DOHH2 (cell line): ENCODE data around the gene GPR89B.
A peak's percentile ranks its signal among the peaks of the same experiment; 100 is the strongest.

Experiments used
- H3F3A ChIP-seq: fragments of 200-600 bp; sonication (generic), shearing (Covaris generic); 2 replicates; pipeline ENCODE4 v1.6.0; 2016; ENCODE audit warnings: antibody characterized with exemption, mild to moderate bottlenecking; ENCODE audit not compliant: control insufficient read depth, insufficient read depth
- H3K27ac ChIP-seq: fragments of 200-600 bp; sonication (generic); 2 replicates; pipeline ENCODE4 v1.5.1; 2014; ENCODE audit warnings: low read depth, mild to moderate bottlenecking, low read length, moderate library complexity
- H3K27me3 ChIP-seq: fragments of 200-600 bp; sonication (generic); 2 replicates; pipeline ENCODE4 v1.6.1; 2014; ENCODE audit warnings: mild to moderate bottlenecking, low read length, mixed read lengths; ENCODE audit not compliant: control insufficient read depth
- H3K36me3 ChIP-seq: fragments of 200-600 bp; sonication (generic); 2 replicates; pipeline ENCODE4 v1.6.1; 2014; ENCODE audit warnings: mild to moderate bottlenecking, low read length, moderate library complexity, mixed read lengths; ENCODE audit not compliant: control insufficient read depth
- H3K4me1 ChIP-seq: fragments of 200-600 bp; sonication (generic); 2 replicates; pipeline ENCODE4 v1.6.1; 2014; ENCODE audit warnings: mild to moderate bottlenecking, low read length, mixed read lengths; ENCODE audit not compliant: control insufficient read depth
- H3K4me2 ChIP-seq: fragments of 200-600 bp; sonication (generic); 2 replicates; pipeline ENCODE4 v1.6.0; 2014; ENCODE audit warnings: mild to moderate bottlenecking, low read length, moderate library complexity
- H3K4me3 ChIP-seq: fragments of 200-600 bp; sonication (generic); 2 replicates; pipeline ENCODE4 v1.5.1; 2014; ENCODE audit warnings: mild to moderate bottlenecking, low read length, mixed read lengths
- H3K79me2 ChIP-seq: fragments of 200-600 bp; sonication (generic); 2 replicates; pipeline ENCODE4 v1.6.1; 2014; ENCODE audit warnings: mild to moderate bottlenecking, low read length, mixed read lengths; ENCODE audit not compliant: control insufficient read depth
- H3K9me2 ChIP-seq: fragments of 200-600 bp; sonication (generic); replicated peaks from 2 replicates; pipeline ENCODE4 v1.6.1; 2014; ENCODE audit warnings: mild to moderate bottlenecking, low read length, mixed read lengths; ENCODE audit not compliant: control insufficient read depth
- H3K9me3 ChIP-seq: fragments of 200-600 bp; sonication (generic); 2 replicates; pipeline ENCODE4 v1.6.1; 2014; ENCODE audit warnings: antibody characterized with exemption, low read length, mixed read lengths; ENCODE audit not compliant: control insufficient read depth, insufficient read depth
- H4K20me1 ChIP-seq: fragments of 200-600 bp; sonication (generic); 2 replicates; pipeline ENCODE4 v1.6.0; 2014; ENCODE audit warnings: low read depth, mild to moderate bottlenecking, antibody characterized with exemption, low read length, moderate library complexity; ENCODE audit not compliant: control insufficient read depth, insufficient read depth
- CTCF ChIP-seq: fragments of 200-600 bp; sonication (generic); IDR thresholded peaks from one replicate; pipeline ENCODE4 v1.5.1; 2014; ENCODE audit warnings: antibody characterized with exemption, mild to moderate bottlenecking, low read depth, low read length; ENCODE audit not compliant: poor library complexity, severe bottlenecking
- EZH2phosphoT487 ChIP-seq: fragments of 200-600 bp; sonication (generic); IDR thresholded peaks from 2 replicates; pipeline ENCODE4 v1.6.1; 2017; ENCODE audit warnings: borderline replicate concordance, mild to moderate bottlenecking, antibody characterized with exemption, low read length, moderate library complexity, mixed read lengths

Gene GPR89B

GRCh38 chr1:147891088-147891487 lies 37.1 kb upstream of the GPR89B start:
- TF ChIP-seq CTCF (no peak), EZH2phosphoT487 (no peak)
- no peaks in the 10 kb centered on the region for H3K36me3 ChIP-seq
- H3K4me2 ChIP-seq = no peak overlapping the region
- H3K4me1 ChIP-seq = no peaks in the 10 kb centered on the region
- no peaks in the 10 kb centered on the region for H4K20me1 ChIP-seq
- H3K79me2 ChIP-seq = no peaks in the 10 kb centered on the region
- no peaks in the 10 kb centered on the region for H3F3A ChIP-seq
- H3K27me3 ChIP-seq = no peaks in the 10 kb centered on the region
- H3K9me3 ChIP-seq = no peaks in the 10 kb centered on the region
- H3K27ac ChIP-seq = no peak overlapping the region
- H3K4me3 ChIP-seq = no peak overlapping the region
- H3K9me2 ChIP-seq = no peaks in the 10 kb centered on the region

GRCh38 chr1:147892216-147892615 lies 36.0 kb upstream of the GPR89B start:
- Histone ChIP-seq H3K27ac (no peak overlapping the region), H3K79me2 (no peaks in the 10 kb centered on the region), H3K4me3 (no peak overlapping the region), H3K9me3 (no peaks in the 10 kb centered on the region), H3K36me3 (no peaks in the 10 kb centered on the region), H3K9me2 (no peaks in the 10 kb centered on the region), H4K20me1 (no peaks in the 10 kb centered on the region), H3K4me1 (no peaks in the 10 kb centered on the region), H3K4me2 (no peak overlapping the region), H3K27me3 (no peaks in the 10 kb centered on the region), H3F3A (no peaks in the 10 kb centered on the region)
- TF ChIP-seq EZH2phosphoT487 (no peak), CTCF (no peak)

GRCh38 chr1:147892731-147893214 lies 35.4 kb upstream of the GPR89B start:
- peak; percentile 95 for TF ChIP-seq CTCF
- no peak for TF ChIP-seq EZH2phosphoT487
- no peaks in the 10 kb centered on the region for H3K4me1 ChIP-seq
- H3K4me2 ChIP-seq = no peak overlapping the region
- no peaks in the 10 kb centered on the region for H3K79me2 ChIP-seq
- no peak overlapping the region for H3K4me3 ChIP-seq
- H3K36me3 ChIP-seq = no peaks in the 10 kb centered on the region
- H3K9me3 ChIP-seq = no peaks in the 10 kb centered on the region
- no peaks in the 10 kb centered on the region for H4K20me1 ChIP-seq
- no peaks in the 10 kb centered on the region for H3K27me3 ChIP-seq
- no peaks in the 10 kb centered on the region for H3F3A ChIP-seq
- no peaks in the 10 kb centered on the region for H3K9me2 ChIP-seq
- H3K27ac ChIP-seq = no peak overlapping the region
